Measurements from ENCODE around the gene MTERF1. TPM values are rescaled to one million over a fixed set of nuclear protein-coding genes. Genes with fewer than 3 reads are reported as not detected.

MTERF1 gene
- total RNA-seq, 2 donors from 2014 or later, result 3.3 to 7.5 TPM

- intact Hi-C loops (cut with DNase I), result no loop called here
- Histone ChIP-seq H3K27me3 (no peaks in the 10 kb centered on the region), H3K9me3 (no peaks in the 10 kb centered on the region), H3K36me3 (replicated peaks in 1 of 2; ENCODE audit: insufficient read depth in 1 of 2, low read depth in 2 of 2) (no peaks in the 10 kb centered on the region), H3K27ac (no peak overlapping the region), H3K4me3 (no peak overlapping the region), H3K4me1 (no peaks in the 10 kb centered on the region)
- TF ChIP-seq CTCF (IDR thresholded peaks at IDR 0.05) (no peak), POLR2A (IDR thresholded peaks at IDR 0.05) (no peak)
- DNase-seq, result no peak
- no peak for ATAC-seq
Observed at GRCh38 chr7:91824201-91824600, 56.3 kb downstream of the MTERF1 start.

Other genes starting within 250 kb of the MTERF1 start
- 10 to 100 TPM; 70.0 to 93.9 TPM for gene AKAP9, start 60.2 kb upstream of the MTERF1 start, total RNA-seq

All from body of pancreas (tissue), 4 donors.